NAMALWA (cell line): Measurements from ENCODE around the gene HCN1.

Source experiments
- DNase-seq: peaks from one replicate; pipeline ENCODE4 v3.0.0-alpha.2; 2015; ENCODE audit warnings: low spot score

HCN1 gene

GRCh38 chr5:45696206-45696836 lies at the start of gene HCN1:
HCN1 (minus strand) TSS chr5:45696380.
- DNase-seq = no peak

- no peak for DNase-seq
These were observed 44.9 kb upstream of the HCN1 start for GRCh38 chr5:45741110-45741509.

GRCh38 chr5:45737153-45737552 lies 41.0 kb upstream of the HCN1 start:
- no peak for DNase-seq

DNA sequence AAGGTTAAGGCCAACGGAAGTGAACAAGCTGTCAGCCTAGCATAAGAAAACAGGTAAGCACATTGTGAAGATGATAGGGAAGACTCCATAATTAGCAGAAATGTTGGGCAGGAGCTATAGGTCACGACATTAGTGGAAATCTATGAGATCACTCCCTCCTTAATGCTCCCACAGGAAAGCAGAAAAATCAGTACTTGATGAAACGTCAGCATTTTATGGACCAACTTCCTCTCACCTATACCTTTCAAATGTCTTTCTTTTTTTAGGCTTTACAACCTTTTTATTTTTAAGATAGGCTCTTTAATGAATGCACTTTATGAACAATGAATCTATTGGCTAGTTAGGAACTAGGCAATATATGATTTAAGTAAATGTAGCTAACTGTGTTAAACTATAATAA lies 29.4 kb upstream of the HCN1 start:
- DNase-seq = no peak

DNA sequence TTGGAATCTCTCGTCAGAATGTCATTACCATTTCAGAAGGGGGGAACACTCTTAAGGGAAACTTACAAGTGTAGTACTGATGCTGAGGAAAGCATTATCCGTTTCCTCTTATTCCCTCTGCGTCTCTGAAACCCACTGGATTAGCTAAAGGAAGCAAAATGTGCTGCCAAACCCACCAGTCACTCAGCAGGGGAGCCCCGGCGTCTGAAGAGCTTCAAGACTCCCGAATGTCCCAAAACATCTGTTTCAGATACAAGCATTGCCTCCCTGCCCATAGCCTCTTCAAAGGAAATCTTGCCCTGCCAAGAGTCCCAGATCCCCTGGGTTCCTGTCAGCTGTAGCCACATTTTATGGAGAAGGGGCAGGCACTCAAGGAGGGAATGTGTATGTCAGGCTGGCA lies 1.0 kb upstream of the HCN1 start:
- DNase-seq = no peak

DNA sequence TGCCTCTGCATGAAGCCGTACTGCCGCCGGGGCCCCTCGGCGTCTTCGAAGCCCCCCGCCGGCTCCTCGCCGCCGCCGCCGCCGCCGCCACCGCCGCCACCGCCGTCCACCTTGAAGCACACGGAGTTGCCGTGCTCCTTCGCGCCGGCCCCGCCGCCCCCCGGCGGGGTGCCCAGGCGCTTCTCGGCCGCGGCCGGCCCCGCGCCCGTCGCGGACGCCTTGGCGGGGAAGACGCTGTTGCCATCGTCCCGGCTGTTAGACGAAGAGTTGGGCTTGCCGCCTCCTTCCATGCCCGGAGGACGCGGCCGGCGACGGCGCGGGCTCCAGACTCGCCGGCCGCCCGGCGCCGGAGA lies 400 bp downstream of the HCN1 start:
- DNase-seq = no peak

- DNase-seq = no peak
These were observed 993 bp downstream of the HCN1 start for GRCh38 chr5:45694971-45695803.

DNA sequence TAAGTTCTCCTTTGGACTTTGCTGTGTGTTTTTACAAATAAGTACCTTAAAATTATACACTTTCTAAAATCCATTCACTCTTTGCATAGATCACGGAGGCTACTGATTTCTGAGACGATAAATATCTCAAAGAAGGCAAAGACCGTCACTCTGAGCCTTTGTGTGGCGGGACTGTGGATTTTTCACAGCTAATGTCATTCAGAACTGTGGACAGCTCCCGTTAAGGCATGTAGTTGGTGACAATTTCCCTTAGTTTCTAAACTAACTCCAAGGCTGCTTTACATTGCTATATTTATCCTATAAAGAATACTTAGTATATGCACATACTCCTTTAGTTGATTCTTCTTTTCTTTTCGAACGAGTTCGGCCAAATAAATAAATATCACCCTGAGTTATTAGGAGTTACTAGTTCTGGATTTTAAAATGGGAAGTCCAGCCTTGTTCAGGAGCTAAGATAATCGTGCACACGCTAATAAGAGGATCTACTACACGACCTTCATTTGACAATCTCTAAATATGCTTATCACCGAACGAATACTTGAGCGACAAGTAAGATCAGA lies 1.8 kb downstream of the HCN1 start:
- no peak for DNase-seq

DNA sequence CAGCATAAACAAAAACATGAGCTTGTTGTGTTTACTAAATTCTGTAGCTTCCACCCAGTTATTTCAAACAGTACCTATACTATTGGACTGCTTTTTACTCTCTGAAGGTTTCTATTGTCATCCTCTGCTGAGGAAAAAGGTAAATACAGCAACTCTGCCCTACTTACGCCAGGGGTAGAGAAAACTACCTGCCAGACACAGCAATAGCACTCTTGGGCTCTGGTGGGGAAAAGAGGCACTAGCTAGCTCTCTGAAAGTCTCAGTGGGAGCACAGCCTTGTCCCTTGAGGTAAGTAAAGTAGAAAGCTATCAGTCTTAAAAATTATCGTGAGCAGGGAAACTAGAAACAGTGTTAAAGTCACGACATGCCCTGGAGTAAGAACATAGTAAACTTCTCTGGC lies 3.7 kb downstream of the HCN1 start:
- no peak for DNase-seq

DNA sequence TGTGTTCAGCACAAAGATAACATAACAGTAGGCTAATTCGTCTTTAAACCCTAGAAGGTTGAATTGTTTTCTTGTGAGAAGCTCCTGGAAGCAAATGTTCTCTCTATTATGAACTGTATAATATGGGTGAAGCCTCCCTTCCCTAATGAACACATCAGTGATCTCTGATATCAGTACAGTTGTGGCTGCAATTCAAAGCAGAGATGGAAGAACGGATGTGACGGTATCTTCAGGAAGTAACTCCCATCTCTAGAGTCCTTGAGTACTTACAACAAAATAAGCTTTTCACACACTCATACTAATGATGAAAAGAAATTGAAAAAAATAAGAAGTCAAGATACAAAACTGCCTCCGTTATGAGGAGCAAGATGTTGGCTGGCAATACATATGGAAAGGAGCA lies 4.5 kb downstream of the HCN1 start:
- DNase-seq = no peak

DNA sequence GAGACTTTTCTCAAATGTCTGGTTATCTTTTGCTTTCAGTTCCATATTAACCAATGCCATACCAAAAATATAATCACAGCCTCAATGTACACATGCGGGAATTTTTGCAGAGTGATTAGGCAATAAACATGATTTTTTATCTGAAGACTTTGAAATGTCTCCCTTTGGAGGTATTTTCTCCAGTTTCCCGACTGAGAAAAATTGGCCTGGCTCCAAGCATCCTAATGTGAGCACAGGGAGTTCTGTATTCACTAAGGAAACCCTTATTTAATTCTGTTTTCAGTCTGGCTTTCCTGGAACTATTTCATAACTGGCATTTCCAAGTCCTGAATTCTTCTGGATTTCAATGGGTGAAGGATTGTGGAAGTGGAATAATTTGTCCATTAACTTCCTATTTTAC lies 8.5 kb downstream of the HCN1 start:
- no peak for DNase-seq

DNA sequence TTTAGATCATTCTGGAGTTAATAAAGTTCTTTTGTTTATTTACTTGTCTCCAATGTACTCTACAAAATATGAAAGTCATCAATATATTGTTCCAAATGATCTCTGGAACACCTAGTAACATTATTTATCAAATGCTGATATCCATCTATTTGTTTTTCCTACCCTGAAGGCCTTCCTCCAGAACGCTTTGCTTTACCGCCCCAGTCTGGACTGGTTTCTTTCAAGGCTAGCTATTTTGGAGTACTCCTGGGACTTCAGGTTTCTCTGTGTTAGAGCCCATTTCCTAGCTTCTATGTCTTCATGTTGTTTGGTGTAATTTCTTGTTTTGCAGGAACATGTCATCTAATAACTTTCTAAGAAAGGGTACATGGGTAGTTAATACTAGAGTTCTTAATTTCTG lies 9.6 kb downstream of the HCN1 start:
- DNase-seq = no peak

DNA sequence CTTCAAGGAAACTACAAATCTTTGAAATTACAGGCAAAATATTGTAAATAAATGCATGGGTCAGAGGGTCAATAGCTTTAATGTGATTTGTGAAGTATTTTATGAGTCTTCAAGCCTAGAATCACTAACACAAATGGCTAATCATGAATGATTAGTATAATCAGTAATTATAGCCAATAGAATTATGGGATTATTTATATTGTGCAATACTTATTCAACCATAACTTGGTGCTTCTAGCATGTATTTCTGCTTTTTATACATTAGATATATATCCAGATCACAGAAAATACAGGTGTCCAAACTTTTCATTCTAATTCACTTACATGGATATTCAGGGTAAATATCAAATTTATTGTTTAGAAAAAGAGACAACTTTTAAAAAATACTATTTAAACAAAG lies 12.1 kb downstream of the HCN1 start:
- no peak for DNase-seq

DNA sequence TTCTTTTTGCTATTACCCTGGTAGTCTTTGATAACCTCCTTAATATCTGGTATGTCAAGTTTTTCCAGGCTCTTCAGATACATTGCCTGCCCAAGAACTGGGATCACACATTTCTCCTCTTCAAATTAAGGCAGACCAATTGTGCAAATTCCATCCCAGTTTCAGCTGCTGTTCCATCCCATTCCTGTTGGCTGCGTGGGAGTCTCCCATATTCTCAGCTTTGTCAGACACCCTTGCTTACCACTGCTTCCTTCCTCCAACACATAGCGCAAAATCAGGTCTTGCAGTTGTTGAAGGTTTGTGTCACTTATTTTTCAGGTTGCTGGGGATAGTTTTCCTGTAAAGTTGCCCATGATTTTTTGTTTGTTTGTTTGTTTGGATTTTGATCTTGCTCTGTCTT lies 15.2 kb downstream of the HCN1 start:
- DNase-seq = no peak

- DNase-seq = no peak
These were observed 18.7 kb downstream of the HCN1 start for GRCh38 chr5:45677524-45677923.

DNA sequence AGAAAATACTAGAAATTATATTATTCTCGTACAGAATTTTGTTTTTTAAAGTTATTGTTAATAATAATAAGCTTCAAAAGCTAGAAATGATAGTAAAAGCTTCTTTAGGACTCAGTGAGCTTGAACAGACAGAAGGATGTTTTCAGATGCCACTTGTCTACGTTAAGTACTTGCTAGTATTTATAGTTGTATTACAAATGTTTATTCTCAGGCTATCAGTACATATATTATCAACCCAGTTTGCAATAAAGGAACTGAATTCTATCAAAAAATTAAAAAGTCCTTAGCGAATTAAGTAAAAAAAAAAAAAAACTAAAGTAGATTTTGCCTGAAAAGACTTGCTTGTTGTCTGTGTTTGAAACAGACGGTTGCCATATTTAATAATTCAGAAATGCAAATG lies 23.9 kb downstream of the HCN1 start:
- no peak for DNase-seq

- DNase-seq = no peak
These were observed 47.4 kb downstream of the HCN1 start for GRCh38 chr5:45648744-45649143.

- DNase-seq = no peak
These were observed 53.1 kb downstream of the HCN1 start for GRCh38 chr5:45643056-45643455.

DNA sequence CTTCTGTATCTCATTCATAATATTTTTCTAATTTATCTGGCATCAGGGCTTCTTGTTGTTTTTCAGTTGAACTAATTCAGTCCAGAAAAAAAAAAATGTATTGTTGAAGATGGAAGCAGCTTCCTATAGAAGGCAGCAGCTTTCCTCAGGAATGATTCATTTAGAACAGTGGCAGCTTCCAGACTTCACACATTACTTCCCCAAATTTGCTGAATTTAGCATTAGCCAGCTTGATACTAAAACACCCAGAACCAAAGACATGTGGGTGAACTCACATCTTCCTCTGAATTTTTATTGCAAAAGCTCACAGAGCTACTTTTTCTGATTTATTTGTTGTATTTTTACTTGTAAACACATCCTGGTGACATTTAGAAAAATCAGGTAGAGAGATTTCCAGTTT lies 53.8 kb downstream of the HCN1 start:
- no peak for DNase-seq

- DNase-seq = peak; percentile 16
These were observed 57.1 kb downstream of the HCN1 start for GRCh38 chr5:45639040-45639439.

DNA sequence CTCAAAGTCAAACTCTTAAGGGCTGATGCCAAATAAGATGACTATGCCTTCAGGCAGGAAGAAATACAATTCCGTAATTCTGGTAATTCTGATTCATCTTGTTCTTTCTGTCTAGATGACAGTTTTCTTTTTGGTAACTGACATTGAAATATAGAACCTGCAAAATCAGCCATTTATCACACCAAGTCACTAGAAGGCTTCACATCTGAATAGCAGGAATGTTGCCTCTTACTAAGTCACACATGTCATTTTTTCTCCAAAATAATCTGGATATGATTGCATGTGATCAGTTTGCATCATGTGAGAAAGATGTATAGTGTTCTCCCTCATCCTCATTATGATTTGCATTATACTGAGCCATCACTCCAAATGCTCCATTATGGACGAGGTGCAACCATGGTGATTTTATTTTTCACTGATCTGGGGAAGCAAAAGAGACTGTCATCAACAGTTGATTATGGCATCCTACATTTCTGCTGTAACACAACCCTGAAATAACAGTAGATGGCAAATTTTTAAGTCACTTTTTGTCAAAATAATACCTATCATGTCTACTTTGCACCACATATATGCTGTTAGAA lies 69.0 kb downstream of the HCN1 start:
- no peak for DNase-seq

GRCh38 chr5:45623832-45624231 lies 72.3 kb downstream of the HCN1 start:
- DNase-seq = no peak

- DNase-seq = no peak
These were observed 73.8 kb downstream of the HCN1 start for GRCh38 chr5:45622365-45622764.
